Measurements from ENCODE around the gene ENO4. TPM values are rescaled to one million over a fixed set of nuclear protein-coding genes. Genes with fewer than 3 reads are reported as not detected.

The ENO4 gene
- total RNA-seq, 1 experiment from 2014 or later: 0.22 TPM

GRCh38 chr10:116808706-116809105 is 40.6 kb upstream of the ENO4 start:
- no TSS peak for BruUV-seq (replicated peaks)
- no peak overlapping the region for H3K4me2 ChIP-seq (ENCODE audit: low read length)
- TF ChIP-seq, protein P1, sequence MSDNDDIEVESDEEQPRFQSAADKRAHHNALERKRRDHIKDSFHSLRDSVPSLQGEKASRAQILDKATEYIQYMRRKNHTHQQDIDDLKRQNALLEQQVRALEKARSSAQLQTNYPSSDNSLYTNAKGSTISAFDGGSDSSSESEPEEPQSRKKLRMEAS (IDR thresholded peaks at IDR 0.05): no peak
- no peak for TF ChIP-seq YY1 (IDR thresholded peaks at IDR 0.05; ENCODE audit: extremely low read depth, insufficient replicate concordance, low read depth, low read length)
- TF ChIP-seq RAD21 (IDR thresholded peaks at IDR 0.05; ENCODE audit: low read depth): no peak
- no peak for TF ChIP-seq CEBPB (IDR thresholded peaks at IDR 0.05; ENCODE audit: low read depth)
- TF ChIP-seq ZBTB33 (IDR thresholded peaks at IDR 0.05; ENCODE audit: extremely low read depth, insufficient replicate concordance, low read length): no peak
- no peak for TF ChIP-seq ELF1 (IDR thresholded peaks at IDR 0.05; ENCODE audit: borderline replicate concordance, low read depth)
- no peak for TF ChIP-seq POLR2A (IDR thresholded peaks at IDR 0.05; ENCODE audit: borderline replicate concordance, extremely low read depth, insufficient read depth, insufficient read length)
- TF ChIP-seq, protein P2, sequence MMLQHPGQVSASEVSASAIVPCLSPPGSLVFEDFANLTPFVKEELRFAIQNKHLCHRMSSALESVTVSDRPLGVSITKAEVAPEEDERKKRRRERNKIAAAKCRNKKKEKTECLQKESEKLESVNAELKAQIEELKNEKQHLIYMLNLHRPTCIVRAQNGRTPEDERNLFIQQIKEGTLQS (IDR thresholded peaks at IDR 0.05): no peak
- TF ChIP-seq SRF (IDR thresholded peaks at IDR 0.05; ENCODE audit: low read depth): no peak
- no peak for TF ChIP-seq EZH2phosphoT487 (IDR thresholded peaks at IDR 0.05; ENCODE audit: borderline replicate concordance)
- no peak for TF ChIP-seq EZH2 (IDR thresholded peaks at IDR 0.05)
- no peak for TF ChIP-seq SP1 (IDR thresholded peaks at IDR 0.05; ENCODE audit: low read depth)
- TF ChIP-seq ZNF274 (IDR thresholded peaks at IDR 0.05; ENCODE audit: low read depth, low read length): no peak
- no peak for TF ChIP-seq EGR1 (IDR thresholded peaks at IDR 0.05; ENCODE audit: low read depth)
- TF ChIP-seq SIN3A (IDR thresholded peaks at IDR 0.05; ENCODE audit: low read depth): no peak
- no peak for TF ChIP-seq TCF7L2 (IDR thresholded peaks at IDR 0.05; ENCODE audit: borderline replicate concordance, extremely low read depth, insufficient read depth, insufficient read length)
- no peak for TF ChIP-seq CTCF (IDR thresholded peaks at IDR 0.05 in 2 of 3, conservative IDR thresholded peaks at IDR 0.05 in 1 of 3; ENCODE audit: borderline replicate concordance in 1 of 3, insufficient read depth in 1 of 3, low read depth in 2 of 3, low read length in 2 of 3)
- POLR2A ChIA-PET: no interaction called here
- H3K79me2 ChIP-seq (ENCODE audit: insufficient read depth, low read length): no peaks in the 10 kb centered on the region
- CTCF ChIA-PET: interaction anchor here (0.9 to 25.9 kb wide), 4 partner anchors 11 to 363 kb away, joined by 3 to 629 read pairs (median 7); no protein-coding TSS in a partner anchor
- H3K4me1 ChIP-seq (ENCODE audit: control insufficient read depth in 1 of 2, insufficient read depth in 2 of 2, low read length in 2 of 2): peaks cover 0 to 7% of the 10 kb centered on the region in 2 experiments; a peak in 1 of 4 replicates
- H3K27me3 ChIP-seq (ENCODE audit: insufficient read depth, low read length): no peaks in the 10 kb centered on the region
- no peak overlapping the region for H3K4me3 ChIP-seq (replicated peaks in 1 of 2; ENCODE audit: low read depth in 1 of 2, low read length in 2 of 2)
- no peak overlapping the region for H2AFZ ChIP-seq (ENCODE audit: low read depth, low read length, poor library complexity, severe bottlenecking)
- no peaks in the 10 kb centered on the region for H3K36me3 ChIP-seq (ENCODE audit: control insufficient read depth in 1 of 2, insufficient read depth in 2 of 2, low read length in 2 of 2)
- H3K9me2 ChIP-seq (ENCODE audit: insufficient read depth): no peaks in the 10 kb centered on the region
- ATAC-seq (no peak), DNase-seq (ENCODE audit: low read depth, low spot score) (no peak)
- H4K20me1 ChIP-seq (ENCODE audit: insufficient read depth): no peaks in the 10 kb centered on the region
- H3K9ac ChIP-seq (ENCODE audit: low read length): no peak overlapping the region
- H3K9me3 ChIP-seq (ENCODE audit: control insufficient read depth in 1 of 2, insufficient read depth in 1 of 2, low read depth in 1 of 2, low read length in 2 of 2): no peaks in the 10 kb centered on the region
- intact Hi-C loops (cut with micrococcal nuclease): no loop called here
- no peak overlapping the region for H3K27ac ChIP-seq (ENCODE audit: low read depth, low read length)
- RAD21 ChIA-PET (ENCODE audit: low non-redundant PET in 1 of 2, low total read pairs in 2 of 2, uncharacterized antibody in 2 of 2, unreplicated experiment in 2 of 2): interaction anchor here in 1 of 2 experiments (0.6 kb wide), 1 partner anchor 181 kb away, joined by 7 read pairs; no protein-coding TSS in a partner anchor

Data from HCT116 (cell line).